ENCODE measurements around the gene SELENOO.

The SELENOO gene

DNA sequence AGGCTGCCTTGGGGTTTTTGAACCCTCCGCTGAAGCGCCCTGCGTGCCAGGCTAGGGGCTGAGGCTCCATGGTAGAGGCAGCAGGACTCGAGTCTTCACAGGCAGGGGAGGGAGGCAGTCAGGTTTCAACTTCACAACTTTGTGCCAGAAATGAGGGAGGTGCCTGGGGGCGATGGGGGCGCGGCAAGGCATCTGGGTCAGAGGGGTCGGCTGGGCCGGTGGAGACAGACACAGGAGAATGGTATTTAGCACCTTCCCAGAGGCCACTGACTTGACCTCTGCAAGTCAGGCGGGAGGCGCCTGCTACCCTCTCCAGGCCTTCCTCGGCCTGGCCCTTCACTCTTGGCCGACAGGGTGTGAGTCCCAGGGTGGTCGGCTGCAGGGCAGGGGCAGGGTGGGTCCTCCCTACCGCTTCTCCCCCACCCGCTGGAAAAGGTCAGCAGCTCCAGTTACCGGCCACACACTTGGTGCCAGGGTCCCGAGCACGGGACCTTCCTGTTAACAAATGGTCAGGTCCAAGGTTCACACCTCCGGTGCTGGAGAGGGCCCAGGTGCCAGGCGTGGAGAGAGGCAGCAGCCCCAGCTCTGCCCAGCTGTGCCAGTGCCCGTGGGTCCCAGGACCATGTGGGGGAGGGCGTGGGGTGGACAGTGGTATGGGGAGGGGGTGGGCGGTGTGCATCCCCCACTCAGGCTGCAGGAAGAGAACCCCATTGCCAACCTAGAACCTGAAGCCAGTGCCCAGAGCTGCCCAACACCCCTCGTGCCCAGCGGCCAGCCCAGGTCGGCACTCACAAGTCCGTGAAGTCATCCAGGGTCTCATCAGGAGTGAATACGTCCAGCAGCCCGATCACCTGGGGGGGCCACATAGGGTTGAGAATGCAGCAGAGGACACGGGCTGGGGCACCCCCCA is 56.9 kb downstream of the SELENOO start:
- H3K4me3 ChIP-seq (ENCODE audit: low read length): no peak overlapping the region
- no peak for DNase-seq (ENCODE audit: low read depth, low spot score)

DNA sequence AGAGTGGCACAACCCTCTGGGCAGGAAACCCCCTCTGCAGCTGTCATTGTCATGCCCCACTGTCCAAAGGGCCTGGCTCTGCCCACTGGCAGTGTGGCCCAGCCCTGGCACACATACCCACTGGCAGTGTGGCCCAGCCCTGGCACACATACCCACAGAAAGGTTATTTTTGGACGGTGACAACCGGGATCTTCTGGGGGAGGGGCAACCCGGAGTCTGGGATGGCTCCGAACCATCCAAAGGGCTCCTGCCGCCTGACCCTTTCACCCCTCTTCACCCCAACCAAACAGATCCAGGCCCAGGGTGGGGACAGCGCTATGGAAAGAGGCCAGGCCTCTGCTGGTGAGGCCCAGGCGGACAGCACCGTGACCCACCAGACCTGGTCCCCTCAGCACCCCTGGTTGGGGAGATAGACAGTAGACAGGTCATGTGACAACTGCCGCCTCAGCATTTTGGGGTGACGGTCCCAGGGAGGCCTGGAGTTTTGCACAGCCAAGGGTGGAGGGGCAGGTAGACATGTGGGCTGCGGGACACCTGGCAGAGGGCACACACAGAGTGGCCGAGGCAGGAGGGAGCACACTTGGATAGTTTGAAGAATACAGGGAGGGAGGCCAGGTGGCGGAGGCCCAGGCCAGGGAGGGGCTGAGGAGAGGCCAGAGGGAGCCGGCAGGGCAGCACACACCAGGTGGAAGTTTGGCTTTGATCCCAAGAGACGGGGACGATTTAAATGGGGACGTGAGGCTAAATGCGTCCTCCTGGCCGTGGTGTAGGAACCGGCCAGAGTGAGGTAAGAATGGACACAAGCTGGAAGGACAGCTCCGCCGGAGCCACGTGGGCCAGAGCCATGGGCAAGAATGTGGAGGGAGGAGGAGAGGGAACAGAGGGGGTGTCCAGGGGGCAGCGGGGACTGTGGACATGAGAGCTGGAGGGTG is 57.8 kb downstream of the SELENOO start:
- no peak for DNase-seq (ENCODE audit: low read depth, low spot score)
- H3K4me3 ChIP-seq (ENCODE audit: low read length): no peak overlapping the region

DNA sequence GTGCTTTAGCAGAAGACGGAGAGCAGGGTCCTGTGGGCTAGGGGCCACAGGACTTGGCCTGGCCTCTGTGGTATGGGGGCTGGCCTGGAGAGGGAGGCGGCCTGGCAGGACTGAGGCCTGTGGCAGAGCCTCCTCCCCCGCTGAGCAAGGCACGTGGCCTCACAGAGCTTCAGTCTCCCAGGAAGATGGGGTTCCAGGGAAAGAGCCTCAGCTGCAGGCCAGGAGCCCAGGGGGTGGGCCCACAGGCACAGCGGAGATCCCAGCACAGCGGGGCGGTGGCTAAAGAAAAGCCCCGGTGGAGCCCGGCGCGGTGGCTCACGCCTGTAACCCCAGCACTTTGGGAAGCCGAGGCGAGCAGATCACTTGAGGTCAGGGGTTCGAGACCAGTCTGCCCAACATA is 58.5 kb downstream of the SELENOO start:
- H3K4me3 ChIP-seq (ENCODE audit: low read length): no peak overlapping the region
- no peak for DNase-seq (ENCODE audit: low read depth, low spot score)

DNA sequence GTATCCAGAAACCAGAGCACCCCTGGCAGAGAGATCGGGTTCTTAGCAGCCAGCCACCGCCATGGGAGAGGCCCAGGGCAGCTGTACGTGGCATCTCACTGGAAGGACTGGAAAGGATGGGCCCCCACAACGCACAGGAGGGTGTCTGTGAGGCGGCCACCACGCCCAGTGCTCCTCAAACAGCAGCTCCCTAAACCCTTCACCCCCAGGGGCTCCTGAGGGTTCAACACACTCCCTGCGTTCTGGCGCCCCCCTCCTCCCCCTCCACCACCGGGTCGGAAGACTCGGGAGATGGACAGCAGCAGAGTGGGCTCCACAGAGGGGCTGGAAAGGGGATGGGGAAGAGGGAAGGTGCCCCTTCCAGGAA is 59.6 kb downstream of the SELENOO start:
- DNase-seq (ENCODE audit: low read depth, low spot score): no peak
- H3K4me3 ChIP-seq (ENCODE audit: low read length): peak overlapping the region; percentile 47

DNA sequence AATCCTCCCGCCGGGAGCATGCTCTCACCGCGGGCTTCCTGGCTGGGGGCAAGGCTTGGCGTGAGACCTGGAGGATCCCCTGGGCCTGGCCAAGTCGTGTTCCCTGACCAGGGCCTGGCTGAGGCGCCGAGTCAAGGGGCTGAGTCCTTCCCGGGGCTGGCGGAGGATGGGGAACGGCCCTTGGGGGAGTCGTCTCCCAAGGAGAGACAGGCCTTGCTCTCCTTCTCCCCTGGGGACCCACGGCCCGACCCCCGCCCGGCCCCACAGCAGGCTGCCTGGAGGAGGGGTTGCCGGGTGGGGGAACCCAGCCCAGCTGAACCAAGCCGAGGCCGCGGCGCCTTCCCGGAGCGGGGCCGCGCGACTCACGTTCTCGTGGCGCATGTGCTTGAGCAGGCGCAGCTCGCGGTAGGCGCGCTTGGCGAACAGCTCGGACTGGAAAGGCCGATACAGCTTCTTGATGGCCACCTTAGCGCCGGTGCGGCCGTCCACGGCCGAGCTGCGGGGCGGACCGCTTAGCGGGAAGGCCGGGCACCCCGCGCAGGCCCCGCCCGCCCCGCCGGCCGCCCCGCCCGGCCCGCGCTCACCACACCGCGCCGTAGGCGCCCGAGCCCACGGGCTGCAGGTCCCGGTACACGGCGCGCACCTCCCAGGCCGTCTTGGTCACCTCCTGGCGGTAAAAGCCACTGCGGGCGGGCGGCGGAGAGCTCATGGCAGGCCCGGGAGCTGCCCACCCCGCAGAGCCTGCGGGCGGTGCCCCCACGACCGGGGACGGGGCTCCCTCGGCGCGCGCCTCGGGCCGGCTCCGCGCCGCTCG is 60.2 kb downstream of the SELENOO start:
- no peak for DNase-seq (ENCODE audit: low read depth, low spot score)

DNA sequence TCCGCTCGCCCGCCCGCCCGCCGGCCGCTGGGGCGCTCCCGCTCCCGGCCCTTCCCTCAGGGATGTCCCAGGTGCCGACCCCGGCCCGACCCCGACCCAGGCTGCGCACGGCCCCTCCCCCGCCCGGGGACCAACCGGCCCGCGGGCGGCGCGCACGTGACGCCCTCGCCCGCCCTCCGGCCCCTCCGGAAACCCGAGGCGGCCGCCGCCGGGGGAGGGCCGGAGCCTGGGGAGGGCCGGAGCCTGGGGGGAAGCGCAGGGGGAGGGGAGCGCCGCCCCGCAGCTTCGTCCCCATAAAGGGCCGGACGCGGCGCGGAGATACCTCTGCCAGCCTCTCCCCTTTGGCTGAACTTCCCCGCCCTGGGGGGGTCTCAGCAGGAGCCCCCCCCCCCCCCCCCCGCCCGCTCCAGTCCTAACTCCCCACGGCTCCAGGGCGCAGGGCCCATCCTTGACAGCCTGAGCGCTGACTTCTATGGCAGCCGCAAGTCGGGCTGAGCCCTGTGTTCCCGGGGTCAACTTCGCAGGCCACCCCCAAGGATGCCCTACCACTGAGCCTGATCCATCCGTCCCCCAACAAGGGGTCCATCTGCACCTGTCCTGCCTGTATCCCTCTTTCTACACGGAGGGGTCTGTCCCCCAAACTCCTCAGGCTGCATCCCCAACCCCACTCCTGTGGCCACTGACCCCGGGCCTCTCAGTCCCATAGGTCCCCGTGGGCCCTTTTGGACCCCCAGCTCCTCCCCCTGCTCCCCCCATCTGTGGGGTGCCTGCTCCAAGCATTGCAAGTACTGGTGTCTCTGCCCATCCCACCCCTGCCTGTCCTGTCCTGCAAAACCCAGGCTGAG is 61.0 kb downstream of the SELENOO start, which contains the start of gene MAPK12:
TSS of gene MAPK12 (minus strand) at position 69 of the 845 bp plus-strand sequence. CDS start 174 bp downstream, outside the sequence.
- DNase-seq (ENCODE audit: low read depth, low spot score): no peak
- H3K4me3 ChIP-seq (ENCODE audit: low read length): peak within 1 kb of the TSS; percentile 47

More for the DNA sequence above, 60.2 kb downstream of the SELENOO start:
- H3K4me3 ChIP-seq (ENCODE audit: low read length): peak overlapping the region; percentile 47

DNA sequence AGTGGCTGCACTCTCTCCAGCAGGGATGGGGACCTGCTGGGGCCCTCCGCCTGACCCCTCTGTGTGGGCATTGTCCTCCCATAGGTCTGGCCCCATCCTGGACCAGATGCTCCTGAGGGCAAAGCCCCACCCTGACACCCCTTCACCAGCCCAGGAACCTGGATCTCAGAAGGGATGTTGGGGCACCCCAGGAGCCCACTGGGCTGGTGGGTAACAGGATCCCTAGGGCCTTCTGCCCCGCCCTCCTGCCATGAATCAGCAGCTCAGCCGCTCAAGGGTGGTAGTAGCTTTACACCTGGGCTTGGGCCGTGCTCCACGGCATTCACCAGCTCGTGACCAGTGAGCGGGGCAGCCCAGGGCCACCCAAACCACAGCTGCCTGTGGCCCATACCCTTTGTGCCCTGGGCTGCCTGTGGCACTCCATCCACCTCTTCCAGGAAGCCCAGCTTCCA is 61.7 kb downstream of the SELENOO start:
- no peak for DNase-seq (ENCODE audit: low read depth, low spot score)
- no peak overlapping the region for H3K4me3 ChIP-seq (ENCODE audit: low read length)

DNA sequence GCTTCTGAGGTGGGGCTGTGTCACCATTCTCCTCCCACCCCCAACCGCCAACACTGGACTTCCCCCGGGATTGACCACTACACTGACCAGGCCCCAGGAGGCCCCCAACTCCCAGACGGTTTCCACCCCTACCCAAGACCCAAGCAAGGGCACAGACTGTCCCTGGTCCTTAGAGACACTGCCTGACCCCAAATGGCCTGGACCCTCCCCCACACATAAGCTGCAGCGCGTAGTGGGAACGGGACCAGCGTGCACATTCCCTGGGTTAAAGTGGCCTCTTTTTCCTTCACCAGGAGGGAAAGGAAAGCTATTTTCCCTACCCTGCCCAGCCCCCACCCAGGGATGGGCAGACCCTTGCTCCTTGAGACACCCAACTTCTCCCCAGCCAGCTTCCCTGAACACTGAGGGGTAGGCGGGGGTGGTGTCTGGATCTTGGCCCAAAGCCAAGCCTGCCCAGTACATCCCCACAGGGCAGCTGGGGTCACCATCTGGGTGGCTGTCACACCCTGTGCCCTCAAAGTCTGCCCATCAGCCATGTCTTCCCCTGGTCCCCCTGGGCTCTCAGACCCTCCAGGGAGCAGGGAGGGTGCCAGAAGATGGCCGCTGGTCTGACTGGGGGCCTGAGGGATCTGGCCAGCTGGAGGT is 62.3 kb downstream of the SELENOO start:
- H3K4me3 ChIP-seq (ENCODE audit: low read length): no peak overlapping the region
- DNase-seq (ENCODE audit: low read depth, low spot score): no peak

DNA sequence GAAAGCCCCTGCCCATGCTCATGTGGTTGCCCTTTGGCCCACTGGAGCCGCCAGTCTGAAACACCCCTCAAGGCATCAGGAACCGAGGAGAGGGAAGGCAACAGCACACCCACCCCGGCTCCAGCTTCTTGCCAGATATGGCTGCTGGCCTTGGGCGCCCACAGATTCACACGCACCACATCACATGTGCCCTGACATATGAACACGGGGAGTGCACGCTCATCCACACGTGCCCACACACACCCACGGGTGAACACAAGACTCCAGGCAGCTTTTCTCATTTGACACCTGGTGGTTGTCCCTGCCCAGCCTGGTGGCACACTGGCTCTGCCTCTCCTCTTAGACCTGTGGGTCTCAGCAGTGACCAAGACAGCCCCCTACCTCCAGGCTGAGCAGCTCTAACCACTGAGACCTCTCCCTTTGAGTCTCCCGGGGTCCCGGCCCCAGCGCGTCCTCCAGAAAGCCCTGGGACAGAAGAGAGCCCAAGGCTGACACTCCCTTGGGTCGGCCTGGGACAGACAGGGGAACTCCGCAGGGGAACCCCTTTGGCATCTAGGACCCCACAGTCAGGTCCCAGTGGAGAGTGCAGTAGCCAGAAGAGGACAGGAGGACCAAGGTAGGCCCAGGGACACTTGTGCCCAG is 63.4 kb downstream of the SELENOO start:
- DNase-seq (ENCODE audit: low read depth, low spot score): no peak

DNA sequence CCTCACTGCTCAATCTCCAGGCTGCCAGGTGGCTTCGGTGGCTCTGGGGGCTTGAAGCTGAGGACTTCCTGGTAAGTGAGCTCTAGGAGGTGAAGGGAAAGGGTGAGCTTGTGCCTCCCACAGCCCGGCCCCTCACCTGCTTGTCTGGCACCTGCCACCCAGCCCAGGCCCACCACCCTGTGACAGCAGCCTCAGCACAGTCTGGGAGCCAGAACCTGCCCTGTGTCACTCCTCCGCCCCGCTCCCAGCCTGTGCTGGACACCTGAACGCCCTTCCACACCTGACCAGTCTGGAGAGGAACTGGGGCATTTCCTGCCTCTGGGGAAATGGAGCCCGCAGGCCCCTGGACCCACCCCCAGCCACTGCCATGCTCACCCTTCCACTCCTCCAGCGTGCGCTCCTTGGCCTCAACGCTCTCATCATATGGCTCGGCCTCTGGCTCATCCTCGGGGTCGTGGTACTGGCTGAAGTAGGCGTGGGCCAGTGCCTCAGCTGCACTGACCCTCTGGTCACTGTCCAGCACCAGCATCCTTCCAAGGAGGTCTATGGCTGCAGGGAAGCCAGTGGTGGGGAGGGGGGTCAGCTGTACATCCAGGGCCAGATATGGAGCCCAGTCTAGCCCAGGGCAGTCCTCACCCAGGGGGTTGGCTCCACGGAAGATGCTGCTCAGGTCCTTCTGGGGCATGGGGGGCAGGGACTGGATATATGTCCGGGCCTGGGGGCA is 64.3 kb downstream of the SELENOO start:
- no peak overlapping the region for H3K4me3 ChIP-seq (ENCODE audit: low read length)
- no peak for DNase-seq (ENCODE audit: low read depth, low spot score)

More for the DNA sequence above, 63.4 kb downstream of the SELENOO start:
- H3K4me3 ChIP-seq (ENCODE audit: low read length): no peak overlapping the region

DNA sequence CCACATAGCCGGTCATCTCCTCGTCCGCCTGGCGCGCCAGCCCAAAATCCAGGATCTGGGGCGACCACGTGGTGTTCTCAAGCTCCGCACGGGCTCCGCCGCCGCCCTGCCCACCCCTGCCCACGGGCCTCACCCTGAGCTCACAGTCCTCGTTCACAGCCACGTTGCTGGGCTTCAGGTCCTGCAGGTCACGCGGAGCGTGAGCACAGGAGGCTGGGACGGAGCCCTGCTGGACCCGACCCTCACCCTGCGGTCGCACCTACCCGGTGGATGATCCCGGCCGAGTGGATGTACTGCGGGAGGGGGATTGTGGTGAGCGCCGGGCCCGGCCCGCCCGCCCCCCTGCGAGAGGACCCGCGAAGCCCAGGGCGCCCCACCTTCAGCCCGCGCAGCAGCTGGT is 66.2 kb downstream of the SELENOO start:
- no peak overlapping the region for H3K4me3 ChIP-seq (ENCODE audit: low read length)
- no peak for DNase-seq (ENCODE audit: low read depth, low spot score)
